ENCODE data around the gene PEX1. TPM values are rescaled to one million over a fixed set of nuclear protein-coding genes. Genes with fewer than 3 reads are reported as not detected.

PEX1 gene
- total RNA-seq, 4 donors from 2014 or later: 17.2 to 29.6 (median 23.1) TPM

DNA sequence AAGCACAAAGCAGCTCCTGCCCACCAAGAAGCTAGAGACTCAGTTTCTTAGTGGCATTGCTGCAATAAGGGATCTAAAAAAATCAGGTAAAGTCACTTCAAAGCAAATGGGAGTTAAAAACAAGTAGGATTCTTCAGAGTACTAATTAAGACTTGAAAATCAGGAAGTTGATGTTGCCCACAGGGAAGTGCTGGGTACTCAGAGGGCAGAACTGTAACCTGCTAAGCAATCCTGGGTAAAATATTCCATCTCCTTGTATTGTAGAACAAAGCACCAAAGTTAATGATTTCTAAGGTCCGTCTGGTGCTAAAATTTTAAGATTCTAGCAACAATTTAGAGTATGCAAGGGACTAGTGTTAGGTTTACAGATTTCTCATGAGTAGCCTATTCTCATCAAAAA, 8.3 kb downstream of the PEX1 start:
- Histone ChIP-seq H3K4me3 (no peak overlapping the region), H3K36me3 (peaks cover 0 to 17% (median 7%) of the 10 kb centered on the region in 4 donors), H3K27me3 (no peaks in the 10 kb centered on the region), H3K27ac (no peak overlapping the region), H3K9me3 (no peaks in the 10 kb centered on the region), H3K4me1 (no peaks in the 10 kb centered on the region)
- DNase-seq: no peak
- WGBS, 2 donors (ENCODE audit: low coverage in 1 of 2): 60 to 76% methylated on average over 1 of the region's 1 CpG
- TF ChIP-seq POLR2AphosphoS5 (IDR thresholded peaks at IDR 0.05): no peak
- no peak for TF ChIP-seq POLR2A (IDR thresholded peaks at IDR 0.05)
- TF ChIP-seq EP300 (IDR thresholded peaks at IDR 0.05; ENCODE audit: low read depth): no peak
- TF ChIP-seq, protein P1, sequence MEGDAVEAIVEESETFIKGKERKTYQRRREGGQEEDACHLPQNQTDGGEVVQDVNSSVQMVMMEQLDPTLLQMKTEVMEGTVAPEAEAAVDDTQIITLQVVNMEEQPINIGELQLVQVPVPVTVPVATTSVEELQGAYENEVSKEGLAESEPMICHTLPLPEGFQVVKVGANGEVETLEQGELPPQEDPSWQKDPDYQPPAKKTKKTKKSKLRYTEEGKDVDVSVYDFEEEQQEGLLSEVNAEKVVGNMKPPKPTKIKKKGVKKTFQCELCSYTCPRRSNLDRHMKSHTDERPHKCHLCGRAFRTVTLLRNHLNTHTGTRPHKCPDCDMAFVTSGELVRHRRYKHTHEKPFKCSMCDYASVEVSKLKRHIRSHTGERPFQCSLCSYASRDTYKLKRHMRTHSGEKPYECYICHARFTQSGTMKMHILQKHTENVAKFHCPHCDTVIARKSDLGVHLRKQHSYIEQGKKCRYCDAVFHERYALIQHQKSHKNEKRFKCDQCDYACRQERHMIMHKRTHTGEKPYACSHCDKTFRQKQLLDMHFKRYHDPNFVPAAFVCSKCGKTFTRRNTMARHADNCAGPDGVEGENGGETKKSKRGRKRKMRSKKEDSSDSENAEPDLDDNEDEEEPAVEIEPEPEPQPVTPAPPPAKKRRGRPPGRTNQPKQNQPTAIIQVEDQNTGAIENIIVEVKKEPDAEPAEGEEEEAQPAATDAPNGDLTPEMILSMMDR (IDR thresholded peaks at IDR 0.05): no peak
- intact Hi-C loops (cut with DNase I; ENCODE audit: low total_unique reads): loop anchor here (10.0 kb wide), 1 partner anchor 535 kb away; no protein-coding TSS in a partner anchor
- in situ Hi-C loops (cut with MboI; ENCODE audit: low pct_ligation_motif_present in 1 of 4, low pct_unique_long_range_greater_than_20kb in 1 of 4, low sequenced_read_pairs in 3 of 4): no loop called here

DNA sequence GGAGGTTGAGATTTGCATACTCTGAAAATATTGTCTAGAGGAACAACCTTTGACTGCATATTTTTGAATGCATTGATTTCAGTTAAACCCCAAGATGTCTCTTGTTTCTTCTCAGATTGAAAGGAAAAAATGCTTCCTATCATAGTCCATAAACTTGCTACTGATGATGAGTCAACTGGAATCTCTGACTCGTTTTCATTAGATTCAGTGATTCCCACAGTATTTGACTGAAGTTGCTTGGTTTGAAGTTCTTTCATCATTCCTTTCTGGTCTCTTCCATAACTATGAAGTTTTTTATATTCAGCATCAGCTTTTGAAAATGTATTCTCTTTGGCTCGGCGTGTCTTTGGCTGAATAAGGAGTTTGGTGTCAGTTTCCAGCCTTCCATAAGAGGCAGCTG, 10.7 kb downstream of the PEX1 start:
- Histone ChIP-seq H3K4me3 (no peak overlapping the region), H3K4me1 (no peaks in the 10 kb centered on the region), H3K27me3 (no peaks in the 10 kb centered on the region), H3K27ac (no peak overlapping the region), H3K9me3 (no peaks in the 10 kb centered on the region), H3K36me3 (peaks cover 0 to 19% (median 9%) of the 10 kb centered on the region in 4 donors)
- intact Hi-C loops (cut with DNase I; ENCODE audit: low total_unique reads) (no loop called here), in situ Hi-C loops (cut with MboI; ENCODE audit: low pct_ligation_motif_present in 1 of 4, low pct_unique_long_range_greater_than_20kb in 1 of 4, low sequenced_read_pairs in 3 of 4) (no loop called here)
- TF ChIP-seq, protein P1 (IDR thresholded peaks at IDR 0.05): no peak
- TF ChIP-seq POLR2A (IDR thresholded peaks at IDR 0.05) (no peak), POLR2AphosphoS5 (IDR thresholded peaks at IDR 0.05) (no peak), EP300 (IDR thresholded peaks at IDR 0.05; ENCODE audit: low read depth) (no peak)
- DNase-seq: no peak
- 72 to 82% methylated on average over 3 of the region's 3 CpGs for WGBS, 2 donors (ENCODE audit: low coverage in 1 of 2)

DNA sequence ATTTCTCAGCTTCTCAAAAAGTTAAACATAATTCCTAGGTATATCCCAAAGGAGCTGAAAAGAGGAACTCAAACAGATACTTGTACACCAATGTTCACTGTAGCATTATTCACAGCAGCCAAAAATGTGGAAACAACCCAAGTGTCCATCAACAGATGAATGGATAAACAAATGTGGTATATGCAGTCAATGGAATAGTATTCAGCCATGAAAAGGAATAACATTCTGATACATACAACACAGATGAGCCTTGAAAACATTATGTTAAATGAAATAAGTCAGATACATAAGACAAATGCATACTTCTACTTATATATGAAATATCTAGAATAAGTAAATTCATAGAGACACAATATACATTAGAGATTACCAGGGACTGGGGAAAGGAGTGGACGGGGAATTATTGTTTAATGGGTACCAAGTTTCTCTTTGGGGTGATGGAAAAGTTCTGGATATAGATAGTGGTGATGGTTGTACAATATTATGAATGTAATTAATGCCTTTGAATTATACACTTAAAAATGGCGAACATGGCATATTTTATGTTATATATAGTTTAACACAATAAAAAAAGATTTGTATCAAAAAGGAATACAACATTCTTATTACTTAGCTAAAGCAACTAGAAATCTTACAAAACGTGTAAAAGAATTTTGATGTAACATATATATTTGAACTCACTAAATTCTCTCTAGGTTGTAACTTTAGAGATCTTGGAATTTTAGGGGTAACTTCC, 15.0 kb downstream of the PEX1 start:
- Histone ChIP-seq H3K27ac (no peak overlapping the region), H3K27me3 (no peaks in the 10 kb centered on the region), H3K36me3 (peaks cover 0 to 21% (median 10%) of the 10 kb centered on the region in 4 donors), H3K4me3 (no peak overlapping the region), H3K4me1 (no peaks in the 10 kb centered on the region), H3K9me3 (no peaks in the 10 kb centered on the region)
- intact Hi-C loops (cut with DNase I; ENCODE audit: low total_unique reads) (no loop called here), in situ Hi-C loops (cut with MboI; ENCODE audit: low pct_ligation_motif_present in 1 of 4, low pct_unique_long_range_greater_than_20kb in 1 of 4, low sequenced_read_pairs in 3 of 4) (no loop called here)
- no peak for DNase-seq
- WGBS, 2 donors (ENCODE audit: low coverage in 1 of 2): 63 to 82% methylated on average over 3 of the region's 3 CpGs
- TF ChIP-seq POLR2A (IDR thresholded peaks at IDR 0.05): no peak
- no peak for TF ChIP-seq POLR2AphosphoS5 (IDR thresholded peaks at IDR 0.05)
- TF ChIP-seq, protein P1 (IDR thresholded peaks at IDR 0.05): no peak

DNA sequence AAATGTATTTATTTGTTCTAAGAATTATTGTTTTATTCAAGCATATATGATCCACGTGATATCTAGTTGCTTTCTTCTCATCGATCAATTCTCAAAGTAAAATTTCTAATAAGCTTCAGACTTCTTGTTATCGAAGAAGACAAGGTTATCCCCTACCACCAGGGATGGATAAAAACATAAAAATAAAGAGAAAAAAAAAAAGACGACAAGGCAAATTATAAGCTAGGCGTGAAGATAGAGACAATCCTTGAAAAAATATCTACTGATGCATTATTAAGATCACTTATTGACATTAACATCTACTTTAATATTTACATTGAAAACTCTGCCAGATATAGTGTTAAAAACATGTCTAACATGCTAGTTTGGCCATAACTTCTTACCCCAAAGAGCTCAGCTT, 19.4 kb downstream of the PEX1 start:
- Histone ChIP-seq H3K4me1 (no peaks in the 10 kb centered on the region), H3K27ac (no peak overlapping the region), H3K4me3 (no peak overlapping the region), H3K9me3 (no peaks in the 10 kb centered on the region), H3K36me3 (peaks cover 0 to 26% (median 10%) of the 10 kb centered on the region in 4 donors), H3K27me3 (no peaks in the 10 kb centered on the region)
- no peak for DNase-seq
- no peak for TF ChIP-seq POLR2AphosphoS5 (IDR thresholded peaks at IDR 0.05)
- TF ChIP-seq, protein P1 (IDR thresholded peaks at IDR 0.05): no peak
- intact Hi-C loops (cut with DNase I; ENCODE audit: low total_unique reads): no loop called here
- in situ Hi-C loops (cut with MboI; ENCODE audit: low pct_ligation_motif_present in 1 of 4, low pct_unique_long_range_greater_than_20kb in 1 of 4, low sequenced_read_pairs in 3 of 4): no loop called here
- 94% methylated on average over 5 of the region's 5 CpGs for WGBS, 2 donors (ENCODE audit: low coverage in 1 of 2)

Data from transverse colon (tissue), 4 donors.